ENCODE measurements around the gene PTGES. TPM values are rescaled to one million over a fixed set of nuclear protein-coding genes. Genes with fewer than 3 reads are reported as not detected.

PTGES gene
- total RNA-seq, 1 donor from 2014 or later, result 29.1 TPM

DNA sequence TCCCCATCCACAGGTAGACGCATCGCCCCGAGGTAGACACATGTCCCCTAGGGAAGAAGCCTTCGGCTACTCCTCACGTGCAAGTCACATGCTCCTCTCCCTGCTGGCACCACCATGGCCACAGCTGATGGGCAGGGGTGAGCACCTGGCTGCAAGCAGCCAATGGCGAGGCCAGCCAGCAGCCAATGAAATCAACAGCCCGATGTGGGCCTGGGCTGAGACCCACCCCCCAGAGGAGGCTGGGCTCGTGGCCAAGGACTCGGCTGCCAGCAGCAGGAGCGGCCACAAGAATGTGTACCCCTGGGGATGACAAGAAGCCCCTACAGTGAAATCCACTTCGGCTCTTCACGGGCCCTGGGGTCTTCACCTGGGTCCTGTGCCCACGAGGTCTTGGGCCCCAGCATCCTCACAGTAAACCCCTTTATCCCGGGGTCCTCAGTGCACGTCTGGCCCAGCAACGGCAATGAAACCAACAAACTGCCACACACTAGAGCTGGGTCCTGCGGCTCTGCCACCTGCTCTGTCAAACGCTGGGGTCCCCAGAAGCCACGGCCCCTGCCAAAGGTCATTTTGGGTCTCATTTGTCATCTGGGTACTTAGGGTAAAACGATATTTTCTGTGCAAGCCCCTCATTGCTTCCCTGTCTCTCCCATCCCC is 22.1 kb upstream of the PTGES start:
- Mint-ChIP-seq H3K36me3 (no peaks in the 10 kb centered on the region), H3K4me1 (ENCODE audit: unreplicated experiment) (peaks cover 15% of the 10 kb centered on the region), H3K9me3 (no peaks in the 10 kb centered on the region), H3K27me3 (no peaks in the 10 kb centered on the region), H3K27ac (no peak overlapping the region), H3K4me3 (no peak overlapping the region)
- TF ChIP-seq, protein P1, sequence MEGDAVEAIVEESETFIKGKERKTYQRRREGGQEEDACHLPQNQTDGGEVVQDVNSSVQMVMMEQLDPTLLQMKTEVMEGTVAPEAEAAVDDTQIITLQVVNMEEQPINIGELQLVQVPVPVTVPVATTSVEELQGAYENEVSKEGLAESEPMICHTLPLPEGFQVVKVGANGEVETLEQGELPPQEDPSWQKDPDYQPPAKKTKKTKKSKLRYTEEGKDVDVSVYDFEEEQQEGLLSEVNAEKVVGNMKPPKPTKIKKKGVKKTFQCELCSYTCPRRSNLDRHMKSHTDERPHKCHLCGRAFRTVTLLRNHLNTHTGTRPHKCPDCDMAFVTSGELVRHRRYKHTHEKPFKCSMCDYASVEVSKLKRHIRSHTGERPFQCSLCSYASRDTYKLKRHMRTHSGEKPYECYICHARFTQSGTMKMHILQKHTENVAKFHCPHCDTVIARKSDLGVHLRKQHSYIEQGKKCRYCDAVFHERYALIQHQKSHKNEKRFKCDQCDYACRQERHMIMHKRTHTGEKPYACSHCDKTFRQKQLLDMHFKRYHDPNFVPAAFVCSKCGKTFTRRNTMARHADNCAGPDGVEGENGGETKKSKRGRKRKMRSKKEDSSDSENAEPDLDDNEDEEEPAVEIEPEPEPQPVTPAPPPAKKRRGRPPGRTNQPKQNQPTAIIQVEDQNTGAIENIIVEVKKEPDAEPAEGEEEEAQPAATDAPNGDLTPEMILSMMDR (conservative IDR thresholded peaks at IDR 0.05), result no peak
- no peak for DNase-seq (ENCODE audit: extremely low spot score, unreplicated experiment)

DNA sequence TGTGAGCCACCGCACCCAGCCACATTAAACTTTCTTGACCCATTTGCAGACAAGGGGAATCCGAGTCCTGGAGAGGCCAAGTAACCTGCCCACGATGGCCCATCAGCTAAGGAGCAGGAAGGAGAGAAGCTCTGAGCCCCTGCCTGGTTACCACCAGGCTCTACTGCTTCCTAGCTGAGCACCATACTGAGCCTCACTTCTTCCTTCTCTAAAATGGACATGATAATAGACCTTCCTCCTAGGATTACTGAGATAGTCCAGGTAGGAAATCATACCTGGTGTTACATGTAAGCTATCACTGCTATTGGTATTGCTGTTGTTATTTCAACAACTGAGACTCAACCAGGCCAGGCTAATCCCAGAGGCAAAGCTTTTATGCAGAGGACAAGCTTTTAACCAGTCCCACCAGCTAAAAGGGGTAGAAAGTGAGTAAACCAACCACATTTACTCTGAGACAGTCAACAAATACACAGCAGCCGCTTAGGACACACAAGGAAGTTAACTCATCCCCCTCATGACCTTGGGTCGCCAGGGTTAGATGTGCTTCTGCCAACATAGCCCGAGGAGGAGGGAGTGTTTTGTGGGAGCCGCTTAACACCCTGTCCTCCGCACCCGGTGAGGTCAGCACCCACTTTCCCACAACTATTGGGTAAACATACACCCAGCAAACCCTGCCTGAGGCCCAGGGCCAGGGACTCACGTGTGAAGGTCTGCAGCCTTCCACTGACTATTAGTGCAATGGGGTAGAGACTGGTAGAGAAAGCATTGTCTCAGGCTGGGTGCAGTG is 20.6 kb upstream of the PTGES start:
- Mint-ChIP-seq H3K4me3 (no peak overlapping the region), H3K27ac (no peak overlapping the region), H3K9me3 (no peaks in the 10 kb centered on the region)

DNA sequence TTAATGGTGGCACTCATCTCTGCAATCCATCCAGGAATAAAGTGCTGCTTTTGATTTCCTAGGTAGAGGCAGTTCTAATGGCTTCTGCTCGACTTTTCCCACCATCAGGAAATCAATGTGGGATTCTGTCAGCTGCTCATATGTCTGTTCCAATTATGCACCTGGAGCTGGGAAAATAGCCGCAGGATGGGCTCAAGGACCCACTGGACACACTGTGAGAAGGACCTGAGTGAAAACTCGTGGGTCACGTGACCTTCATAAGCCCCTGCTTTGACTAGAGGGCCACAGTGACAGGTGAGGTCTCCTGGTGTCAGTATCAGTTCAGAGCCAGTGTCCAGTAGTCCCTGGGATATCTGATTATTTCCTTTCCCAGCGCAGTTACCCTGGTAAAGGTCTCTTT is 17.9 kb upstream of the PTGES start:
- Mint-ChIP-seq H3K4me1 (ENCODE audit: unreplicated experiment) (no peaks in the 10 kb centered on the region), H3K9me3 (no peaks in the 10 kb centered on the region), H3K27ac (no peak overlapping the region), H3K4me3 (no peak overlapping the region), H3K36me3 (no peaks in the 10 kb centered on the region), H3K27me3 (no peaks in the 10 kb centered on the region)
- TF ChIP-seq, protein P1 (conservative IDR thresholded peaks at IDR 0.05), result no peak
- DNase-seq (ENCODE audit: extremely low spot score, unreplicated experiment), result no peak

More for the DNA sequence above, 20.6 kb upstream of the PTGES start:
- Mint-ChIP-seq H3K4me1 (ENCODE audit: unreplicated experiment) (peaks cover 15% of the 10 kb centered on the region), H3K27me3 (no peaks in the 10 kb centered on the region), H3K36me3 (no peaks in the 10 kb centered on the region)
- TF ChIP-seq, protein P1 (conservative IDR thresholded peaks at IDR 0.05), result no peak
- DNase-seq (ENCODE audit: extremely low spot score, unreplicated experiment), result no peak

DNA sequence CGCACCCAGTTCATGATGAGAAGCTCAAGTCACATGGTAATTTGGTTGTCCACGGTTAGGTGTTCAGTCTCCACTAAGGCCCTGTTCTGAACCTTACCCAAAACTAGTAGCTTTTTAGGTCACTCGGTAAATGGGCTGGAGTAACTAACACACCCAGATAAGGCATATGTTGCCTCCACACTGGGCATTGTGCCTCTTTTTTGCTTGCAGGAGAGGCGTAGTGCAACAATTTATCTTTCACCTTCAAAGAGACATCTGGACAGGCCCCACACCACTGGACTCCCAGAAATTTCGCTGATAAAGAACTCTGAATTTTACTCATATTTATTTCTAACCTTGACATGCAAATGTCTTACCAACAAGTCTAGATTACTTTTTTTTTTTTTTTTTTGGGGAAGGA is 16.8 kb upstream of the PTGES start:
- Mint-ChIP-seq H3K9me3 (no peaks in the 10 kb centered on the region), H3K27ac (no peak overlapping the region), H3K36me3 (no peaks in the 10 kb centered on the region), H3K4me1 (ENCODE audit: unreplicated experiment) (no peaks in the 10 kb centered on the region), H3K27me3 (no peaks in the 10 kb centered on the region), H3K4me3 (no peak overlapping the region)
- TF ChIP-seq, protein P1 (conservative IDR thresholded peaks at IDR 0.05), result no peak
- DNase-seq (ENCODE audit: extremely low spot score, unreplicated experiment), result no peak

DNA sequence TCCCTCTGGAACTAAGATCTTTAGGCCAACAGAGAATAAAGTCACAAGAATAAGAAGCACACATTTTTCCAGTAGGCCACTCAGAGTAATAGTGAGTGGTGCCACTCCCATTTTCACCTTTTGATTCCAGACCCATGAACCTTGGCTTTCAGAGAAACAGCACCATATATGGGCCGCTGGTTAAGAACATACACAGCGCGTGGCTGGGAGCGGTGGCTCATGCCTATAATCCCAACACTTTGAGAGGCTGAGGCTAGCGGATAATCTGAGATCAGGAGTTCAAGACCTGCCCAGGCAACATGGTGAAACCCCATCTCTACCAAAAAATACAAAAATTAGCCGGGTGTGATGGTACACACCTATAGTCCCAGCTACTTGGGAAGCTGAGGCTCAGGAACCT is 15.6 kb upstream of the PTGES start:
- no peaks in the 10 kb centered on the region for H3K9me3 Mint-ChIP-seq
- H3K27me3 Mint-ChIP-seq, result no peaks in the 10 kb centered on the region
- TF ChIP-seq, protein P1 (conservative IDR thresholded peaks at IDR 0.05), result no peak
- no peak overlapping the region for H3K27ac Mint-ChIP-seq
- H3K36me3 Mint-ChIP-seq, result no peaks in the 10 kb centered on the region
- no peak overlapping the region for H3K4me3 Mint-ChIP-seq
- H3K4me1 Mint-ChIP-seq (ENCODE audit: unreplicated experiment), result peaks cover 2% of the 10 kb centered on the region
- no peak for DNase-seq (ENCODE audit: extremely low spot score, unreplicated experiment)

All from type B pancreatic cell (in vitro differentiated cells).